Measurements from ENCODE around the gene METTL22. TPM values are rescaled to one million over a fixed set of nuclear protein-coding genes. Genes with fewer than 3 reads are reported as not detected.

The METTL22 gene
- total and polyA plus RNA-seq, 7 experiments from 2014 or later: 16.6 to 59.4 (median 37.6) TPM

DNA sequence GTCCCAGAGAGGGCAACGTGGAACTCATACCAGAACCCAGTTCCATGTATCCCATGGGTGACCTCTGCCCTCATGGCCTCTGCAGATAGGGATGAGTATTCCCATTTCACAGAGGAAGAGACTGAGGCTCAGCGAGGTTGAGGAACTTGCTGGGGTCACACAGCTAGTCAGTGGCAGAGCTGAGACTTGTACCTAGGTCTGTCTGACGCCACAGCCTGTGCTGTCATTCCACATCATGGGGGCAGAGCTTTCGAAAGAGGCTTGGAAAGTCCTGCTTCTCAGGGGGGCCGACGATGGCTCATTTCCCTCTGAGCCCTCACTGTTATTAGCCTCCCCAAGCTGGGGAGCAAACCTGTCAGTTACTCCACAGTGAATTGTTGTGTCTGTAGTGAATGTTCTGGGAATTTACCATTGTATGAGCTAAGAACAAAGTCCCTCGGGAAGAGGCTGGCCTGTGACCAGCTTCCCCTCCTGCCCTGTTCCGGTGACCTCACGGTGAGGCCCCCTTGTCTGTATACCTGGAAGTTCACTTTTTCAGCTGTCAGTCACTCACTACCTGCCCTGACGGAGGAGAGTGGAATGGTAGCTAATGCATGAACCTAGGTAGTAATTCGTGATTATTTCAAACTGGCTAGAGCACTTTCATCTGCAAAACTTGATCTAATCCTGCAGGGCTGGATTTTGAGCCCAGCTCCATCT is 8.9 kb downstream of the METTL22 start:
- Mint-ChIP-seq H3K4me3 (no peak overlapping the region), H3K27me3 (no peaks in the 10 kb centered on the region), H3K36me3 (peaks cover 13 to 39% (median 27%) of the 10 kb centered on the region in 5 donors), H3K9me3 (no peaks in the 10 kb centered on the region), H3K4me1 (peaks cover 3 to 20% (median 13%) of the 10 kb centered on the region in 7 donors), H3K27ac (no peak overlapping the region)
- intact Hi-C loops (cut with micrococcal nuclease): no loop called here
- Histone ChIP-seq H3K4me1 (ENCODE audit: control insufficient read depth in 2 of 2, insufficient read depth in 2 of 2, low read length in 2 of 2) (no peaks in the 10 kb centered on the region), H3K4me3 (ENCODE audit: low read length) (no peak overlapping the region), H3K36me3 (ENCODE audit: control insufficient read depth in 2 of 3, insufficient read depth in 3 of 3, low read length in 3 of 3) (peaks cover 14 to 95% (median 24%) of the 10 kb centered on the region in 3 experiments), H3K27ac (ENCODE audit: low read depth, low read length) (no peak overlapping the region), H3K9me3 (ENCODE audit: control insufficient read depth in 2 of 3, low read length in 3 of 3) (no peaks in the 10 kb centered on the region), H3K27me3 (ENCODE audit: control insufficient read depth in 2 of 2, insufficient read depth in 2 of 2, low read length in 2 of 2) (no peaks in the 10 kb centered on the region)
- ChIA-PET POLR2A (no interaction called here), CTCF (no interaction called here)
- DNase-seq: no peak
- no peak for ATAC-seq

DNA sequence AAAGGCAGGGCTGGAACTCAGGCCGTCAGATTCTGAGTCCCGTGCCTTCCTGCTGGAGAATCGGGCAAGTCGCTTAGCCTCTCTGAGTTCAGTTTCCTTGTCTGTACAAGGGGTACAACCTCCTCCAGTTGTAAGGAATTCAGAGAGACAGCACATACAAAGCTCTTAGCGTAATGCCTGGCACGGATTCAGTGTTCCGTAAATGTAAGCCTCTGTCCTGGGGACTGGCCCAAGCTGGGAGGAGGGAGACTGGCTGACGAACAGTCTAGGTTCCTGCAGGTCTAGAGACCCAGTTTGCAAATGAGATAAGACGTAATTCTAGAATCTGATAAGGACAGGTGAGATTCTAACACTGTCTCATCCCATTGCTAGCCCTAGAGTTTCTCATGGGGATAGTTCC is 9.9 kb downstream of the METTL22 start:
- no peak overlapping the region for H3K27ac ChIP-seq (ENCODE audit: low read depth, low read length)
- CTCF ChIA-PET: no interaction called here

GRCh38 chr16:8631818-8632465 is 10.4 kb downstream of the METTL22 start:
- H3K4me1 ChIP-seq (ENCODE audit: control insufficient read depth in 2 of 2, insufficient read depth in 2 of 2, low read length in 2 of 2): no peaks in the 10 kb centered on the region
- Mint-ChIP-seq H3K9me3 (no peaks in the 10 kb centered on the region), H3K27me3 (no peaks in the 10 kb centered on the region), H3K36me3 (peaks cover 13 to 43% (median 32%) of the 10 kb centered on the region in 5 donors), H3K4me3 (no peak overlapping the region), H3K27ac (peak overlapping the region in 2 of 9 donors; percentile 45 to 66), H3K4me1 (peaks cover 1 to 18% (median 11%) of the 10 kb centered on the region in 7 donors)
- H3K27ac ChIP-seq (ENCODE audit: low read depth, low read length): no peak overlapping the region
- DNase-seq: no peak
- CTCF ChIA-PET: no interaction called here
- intact Hi-C loops (cut with micrococcal nuclease): no loop called here
- ATAC-seq: no peak
- H3K9me3 ChIP-seq (ENCODE audit: control insufficient read depth in 2 of 3, low read length in 3 of 3): no peaks in the 10 kb centered on the region
- no peaks in the 10 kb centered on the region for H3K27me3 ChIP-seq (ENCODE audit: control insufficient read depth in 2 of 2, insufficient read depth in 2 of 2, low read length in 2 of 2)
- POLR2A ChIA-PET: no interaction called here
- H3K36me3 ChIP-seq (ENCODE audit: control insufficient read depth in 2 of 3, insufficient read depth in 3 of 3, low read length in 3 of 3): peaks cover 16 to 93% (median 22%) of the 10 kb centered on the region in 3 experiments
- H3K4me3 ChIP-seq (ENCODE audit: low read length): no peak overlapping the region

More for the DNA sequence above, 9.9 kb downstream of the METTL22 start:
- no peaks in the 10 kb centered on the region for H3K27me3 Mint-ChIP-seq
- ATAC-seq (no peak), DNase-seq (no peak)
- H3K4me3 Mint-ChIP-seq: no peak overlapping the region
- no peaks in the 10 kb centered on the region for H3K9me3 Mint-ChIP-seq
- peaks cover 3 to 20% (median 13%) of the 10 kb centered on the region in 7 donors for H3K4me1 Mint-ChIP-seq
- intact Hi-C loops (cut with micrococcal nuclease): no loop called here
- Histone ChIP-seq H3K4me3 (ENCODE audit: low read length) (no peak overlapping the region), H3K36me3 (ENCODE audit: control insufficient read depth in 2 of 3, insufficient read depth in 3 of 3, low read length in 3 of 3) (peaks cover 16 to 92% (median 16%) of the 10 kb centered on the region in 3 experiments), H3K27me3 (ENCODE audit: control insufficient read depth in 2 of 2, insufficient read depth in 2 of 2, low read length in 2 of 2) (no peaks in the 10 kb centered on the region), H3K4me1 (ENCODE audit: control insufficient read depth in 2 of 2, insufficient read depth in 2 of 2, low read length in 2 of 2) (no peaks in the 10 kb centered on the region), H3K9me3 (ENCODE audit: control insufficient read depth in 2 of 3, low read length in 3 of 3) (no peaks in the 10 kb centered on the region)
- H3K27ac Mint-ChIP-seq: no peak overlapping the region
- POLR2A ChIA-PET: no interaction called here
- H3K36me3 Mint-ChIP-seq: peaks cover 13 to 42% (median 29%) of the 10 kb centered on the region in 5 donors

DNA sequence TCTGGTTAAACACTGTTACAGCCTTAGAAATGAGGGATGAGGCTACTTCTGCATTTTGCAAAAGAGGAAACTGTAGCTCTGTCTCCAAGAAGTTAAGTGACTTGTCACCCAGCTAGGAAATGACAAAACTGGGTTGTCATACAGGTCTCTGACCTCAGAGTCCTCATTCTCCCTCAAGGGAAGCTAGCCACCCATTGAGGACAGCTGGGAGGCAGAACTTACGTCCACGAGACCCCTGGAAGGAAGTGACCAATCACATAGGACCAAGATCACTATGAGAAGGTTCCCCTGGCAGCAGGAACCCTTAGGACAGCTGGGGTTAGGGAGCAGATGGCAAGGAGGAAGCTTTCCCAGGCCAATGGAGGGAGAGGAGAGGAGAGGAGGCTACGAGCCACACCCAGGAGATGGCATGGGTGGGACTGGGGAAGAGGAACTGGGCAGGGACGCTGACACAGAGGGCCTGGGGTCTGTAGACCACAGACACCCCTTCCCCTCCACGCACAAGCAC is 11.2 kb downstream of the METTL22 start:
- no peaks in the 10 kb centered on the region for H3K4me1 ChIP-seq (ENCODE audit: control insufficient read depth in 2 of 2, insufficient read depth in 2 of 2, low read length in 2 of 2)
- ChIA-PET POLR2A (no interaction called here), CTCF (no interaction called here)
- no peak overlapping the region for H3K27ac ChIP-seq (ENCODE audit: low read depth, low read length)
- DNase-seq: no peak
- no peaks in the 10 kb centered on the region for H3K27me3 Mint-ChIP-seq
- no peaks in the 10 kb centered on the region for H3K9me3 ChIP-seq (ENCODE audit: control insufficient read depth in 2 of 3, low read length in 3 of 3)
- no peak overlapping the region for H3K4me3 Mint-ChIP-seq
- H3K36me3 Mint-ChIP-seq: peaks cover 11 to 40% (median 29%) of the 10 kb centered on the region in 5 donors
- H3K27ac Mint-ChIP-seq: peak overlapping the region in 3 of 9 donors; percentile 14 to 77 (median 49)
- peak; percentile 91 for ATAC-seq
- H3K4me1 Mint-ChIP-seq: peaks cover 0 to 13% (median 6%) of the 10 kb centered on the region in 7 donors
- intact Hi-C loops (cut with micrococcal nuclease): no loop called here
- H3K9me3 Mint-ChIP-seq: no peaks in the 10 kb centered on the region
- H3K27me3 ChIP-seq (ENCODE audit: control insufficient read depth in 2 of 2, insufficient read depth in 2 of 2, low read length in 2 of 2): no peaks in the 10 kb centered on the region
- H3K36me3 ChIP-seq (ENCODE audit: control insufficient read depth in 2 of 3, insufficient read depth in 3 of 3, low read length in 3 of 3): peaks cover 16 to 93% (median 24%) of the 10 kb centered on the region in 3 experiments
- no peak overlapping the region for H3K4me3 ChIP-seq (ENCODE audit: low read length)

DNA sequence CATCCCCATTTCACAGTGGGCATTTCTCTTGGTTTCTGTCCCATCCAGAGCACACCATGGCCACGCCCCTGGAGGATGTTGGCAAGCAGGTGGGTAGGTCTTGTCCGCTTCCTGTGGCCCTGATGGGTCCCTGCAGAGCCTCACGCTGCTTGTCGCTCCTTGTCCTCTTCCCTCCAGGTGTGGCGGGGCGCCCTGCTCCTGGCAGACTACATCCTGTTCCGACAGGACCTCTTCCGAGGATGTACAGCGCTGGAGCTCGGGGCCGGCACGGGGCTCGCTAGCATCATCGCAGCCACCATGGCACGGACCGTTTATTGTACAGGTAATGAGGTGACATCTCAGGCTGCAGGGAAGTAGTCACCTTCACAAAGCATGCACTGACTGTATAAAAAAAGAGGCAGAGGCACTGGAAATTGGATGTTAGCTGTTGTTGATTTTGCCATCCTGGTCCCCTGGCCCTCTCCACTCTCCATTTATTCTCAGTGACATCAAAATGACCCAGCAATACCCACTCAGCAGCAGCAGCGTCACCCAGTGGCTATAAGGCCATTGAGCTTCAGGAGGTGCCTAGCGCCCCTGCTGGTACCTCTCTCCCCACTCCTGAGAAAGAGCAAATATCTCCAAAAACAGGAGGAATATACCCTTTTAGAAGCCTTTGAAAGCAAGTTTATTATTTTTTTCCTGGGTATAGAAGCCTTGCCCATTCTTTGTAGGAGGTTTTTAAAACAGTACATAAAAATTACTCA is 13.7 kb downstream of the METTL22 start:
- H3K9me3 ChIP-seq (ENCODE audit: control insufficient read depth in 2 of 3, low read length in 3 of 3): no peaks in the 10 kb centered on the region
- no peaks in the 10 kb centered on the region for H3K4me1 ChIP-seq (ENCODE audit: control insufficient read depth in 2 of 2, insufficient read depth in 2 of 2, low read length in 2 of 2)
- intact Hi-C loops (cut with micrococcal nuclease): no loop called here
- DNase-seq (no peak), ATAC-seq (no peak)
- no peak overlapping the region for H3K4me3 ChIP-seq (ENCODE audit: low read length)
- peaks cover 0 to 8% (median 0%) of the 10 kb centered on the region in 7 donors for H3K4me1 Mint-ChIP-seq
- no peaks in the 10 kb centered on the region for H3K27me3 ChIP-seq (ENCODE audit: control insufficient read depth in 2 of 2, insufficient read depth in 2 of 2, low read length in 2 of 2)
- ChIA-PET POLR2A (no interaction called here), CTCF (no interaction called here)
- H3K4me3 Mint-ChIP-seq: no peak overlapping the region
- H3K27me3 Mint-ChIP-seq: no peaks in the 10 kb centered on the region
- H3K9me3 Mint-ChIP-seq: no peaks in the 10 kb centered on the region
- H3K27ac Mint-ChIP-seq: no peak overlapping the region
- peaks cover 12 to 90% (median 21%) of the 10 kb centered on the region in 3 experiments for H3K36me3 ChIP-seq (ENCODE audit: control insufficient read depth in 2 of 3, insufficient read depth in 3 of 3, low read length in 3 of 3)
- H3K27ac ChIP-seq (ENCODE audit: low read depth, low read length): no peak overlapping the region
- H3K36me3 Mint-ChIP-seq: peaks cover 8 to 32% (median 13%) of the 10 kb centered on the region in 5 donors

DNA sequence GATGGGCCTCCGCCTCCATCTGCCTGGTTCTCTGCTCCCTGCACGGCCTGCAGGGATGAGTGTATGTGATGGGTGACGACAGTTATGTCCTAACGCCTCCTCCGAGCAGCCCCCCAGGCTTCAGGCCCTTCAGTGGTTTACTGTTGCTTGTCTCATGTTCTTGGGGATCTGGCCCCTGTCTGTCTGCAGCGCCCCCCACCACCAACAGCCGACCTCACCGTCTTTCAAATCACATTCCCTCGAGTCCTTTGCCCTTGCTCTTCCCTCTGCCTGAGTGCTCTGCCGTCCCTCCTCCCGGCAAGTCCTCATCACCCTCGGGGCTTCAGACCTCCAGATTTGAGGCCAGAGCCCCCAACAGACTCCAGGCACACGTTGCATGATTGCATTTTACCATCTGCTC is 18.2 kb downstream of the METTL22 start:
- Mint-ChIP-seq H3K4me1 (peaks cover 3 to 16% (median 7%) of the 10 kb centered on the region in 7 donors), H3K4me3 (no peak overlapping the region), H3K27ac (peak overlapping the region in 5 of 9 donors; percentile 17 to 67 (median 56)), H3K36me3 (peaks cover 29 to 61% (median 34%) of the 10 kb centered on the region in 5 donors), H3K27me3 (no peaks in the 10 kb centered on the region), H3K9me3 (no peaks in the 10 kb centered on the region)
- no peak for ATAC-seq
- Histone ChIP-seq H3K4me1 (ENCODE audit: control insufficient read depth in 2 of 2, insufficient read depth in 2 of 2, low read length in 2 of 2) (peaks cover under 1 to 3% of the 10 kb centered on the region in 2 donors), H3K4me3 (ENCODE audit: low read length) (no peak overlapping the region), H3K27ac (ENCODE audit: low read depth, low read length) (no peak overlapping the region), H3K9me3 (ENCODE audit: control insufficient read depth in 2 of 3, low read length in 3 of 3) (no peaks in the 10 kb centered on the region), H3K27me3 (ENCODE audit: control insufficient read depth in 2 of 2, insufficient read depth in 2 of 2, low read length in 2 of 2) (no peaks in the 10 kb centered on the region), H3K36me3 (ENCODE audit: control insufficient read depth in 2 of 3, insufficient read depth in 3 of 3, low read length in 3 of 3) (peaks cover 8 to 86% (median 13%) of the 10 kb centered on the region in 3 experiments)
- intact Hi-C loops (cut with micrococcal nuclease): no loop called here
- ChIA-PET CTCF (no interaction called here), POLR2A (no interaction called here)
- no peak for DNase-seq

All from naive thymus-derived CD4-positive, alpha-beta T cell (primary cell).